ENCODE results near the gene PIK3C2G. TPM values are rescaled to one million over a fixed set of nuclear protein-coding genes. Genes with fewer than 3 reads are reported as not detected.
"Not testable (repeated sequence)": the region's sequence is repeated elsewhere in the genome, so short reads cannot be mapped to it uniquely, and the experiment has no call there.

PIK3C2G gene
- total RNA-seq, 1 donor from 2014 or later = 1.7 TPM

DNA sequence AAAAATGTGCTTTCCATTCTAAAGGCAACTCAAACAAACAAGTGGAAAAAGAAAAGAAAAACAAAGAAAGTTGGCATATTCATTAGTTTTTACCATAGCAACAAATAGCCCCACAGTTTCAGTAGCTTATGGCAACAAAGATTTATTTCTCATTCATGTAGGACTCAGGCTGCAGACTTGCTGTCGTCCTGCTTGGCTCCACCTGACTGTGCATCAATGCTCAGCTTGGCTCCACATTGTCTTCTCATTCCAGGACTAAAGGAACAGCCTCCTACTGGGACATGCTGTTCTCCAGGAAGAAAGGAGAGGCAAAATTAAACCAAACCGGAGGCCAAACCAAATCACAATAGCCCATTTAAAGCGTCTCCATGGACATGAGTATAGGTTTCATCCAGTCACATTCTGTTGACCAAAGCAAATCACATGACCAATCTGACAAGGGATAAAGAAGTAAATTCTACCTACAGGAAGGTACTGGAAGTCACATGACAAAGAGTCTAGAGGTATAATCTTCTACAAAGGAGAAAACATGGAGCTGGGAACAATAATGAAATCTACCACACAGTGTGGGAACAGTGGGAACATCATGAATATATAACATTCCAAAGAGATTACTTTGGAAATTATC, 222.5 kb downstream of the PIK3C2G start:
- H3K4me3 ChIP-seq = no peak overlapping the region
- H3K4me1 ChIP-seq = no peaks in the 10 kb centered on the region
- DNase-seq (ENCODE audit: extremely low spot score in 2 of 2) = no peak
- H3K9me3 ChIP-seq = no peaks in the 10 kb centered on the region
- H3K27ac ChIP-seq = no peak overlapping the region
- intact Hi-C loops (cut with DNase I) = no loop called here
- no peaks in the 10 kb centered on the region for H3K36me3 ChIP-seq
- H3K27me3 ChIP-seq = no peaks in the 10 kb centered on the region
- TF ChIP-seq POLR2AphosphoS5 (IDR thresholded peaks at IDR 0.05; ENCODE audit: insufficient read depth in 1 of 2, low read depth in 1 of 2) (no peak), POLR2A (IDR thresholded peaks at IDR 0.05) (no peak)
- TF ChIP-seq, protein P1, sequence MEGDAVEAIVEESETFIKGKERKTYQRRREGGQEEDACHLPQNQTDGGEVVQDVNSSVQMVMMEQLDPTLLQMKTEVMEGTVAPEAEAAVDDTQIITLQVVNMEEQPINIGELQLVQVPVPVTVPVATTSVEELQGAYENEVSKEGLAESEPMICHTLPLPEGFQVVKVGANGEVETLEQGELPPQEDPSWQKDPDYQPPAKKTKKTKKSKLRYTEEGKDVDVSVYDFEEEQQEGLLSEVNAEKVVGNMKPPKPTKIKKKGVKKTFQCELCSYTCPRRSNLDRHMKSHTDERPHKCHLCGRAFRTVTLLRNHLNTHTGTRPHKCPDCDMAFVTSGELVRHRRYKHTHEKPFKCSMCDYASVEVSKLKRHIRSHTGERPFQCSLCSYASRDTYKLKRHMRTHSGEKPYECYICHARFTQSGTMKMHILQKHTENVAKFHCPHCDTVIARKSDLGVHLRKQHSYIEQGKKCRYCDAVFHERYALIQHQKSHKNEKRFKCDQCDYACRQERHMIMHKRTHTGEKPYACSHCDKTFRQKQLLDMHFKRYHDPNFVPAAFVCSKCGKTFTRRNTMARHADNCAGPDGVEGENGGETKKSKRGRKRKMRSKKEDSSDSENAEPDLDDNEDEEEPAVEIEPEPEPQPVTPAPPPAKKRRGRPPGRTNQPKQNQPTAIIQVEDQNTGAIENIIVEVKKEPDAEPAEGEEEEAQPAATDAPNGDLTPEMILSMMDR (IDR thresholded peaks at IDR 0.05) = no peak

DNA sequence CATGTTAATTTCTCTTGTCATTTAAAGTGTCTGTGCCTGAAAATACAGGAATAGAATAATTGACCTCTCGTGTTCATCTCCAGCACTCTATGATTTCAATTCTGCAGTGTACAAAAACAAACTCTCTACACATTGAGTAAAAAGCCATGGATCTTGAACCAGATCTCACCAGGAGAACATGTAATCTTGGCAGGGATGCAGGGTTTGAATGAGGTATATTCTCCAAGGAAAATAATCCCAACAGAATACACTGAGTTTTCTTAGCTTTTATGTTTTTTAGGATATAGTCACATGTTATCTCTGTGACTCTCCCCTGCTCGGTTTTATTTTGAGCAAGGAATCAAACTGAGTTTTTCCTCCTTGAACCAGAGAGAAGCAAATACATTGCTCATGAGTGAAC, 224.7 kb downstream of the PIK3C2G start:
- intact Hi-C loops (cut with DNase I) = no loop called here
- Histone ChIP-seq H3K4me3 (no peak overlapping the region), H3K4me1 (no peaks in the 10 kb centered on the region), H3K9me3 (no peaks in the 10 kb centered on the region), H3K27ac (no peak overlapping the region), H3K27me3 (no peaks in the 10 kb centered on the region), H3K36me3 (no peaks in the 10 kb centered on the region)
- no peak for DNase-seq (ENCODE audit: extremely low spot score in 2 of 2)
- no peak for TF ChIP-seq POLR2A (IDR thresholded peaks at IDR 0.05)
- no peak for TF ChIP-seq POLR2AphosphoS5 (IDR thresholded peaks at IDR 0.05; ENCODE audit: insufficient read depth in 1 of 2, low read depth in 1 of 2)
- TF ChIP-seq, protein P1 (IDR thresholded peaks at IDR 0.05) = no peak

DNA sequence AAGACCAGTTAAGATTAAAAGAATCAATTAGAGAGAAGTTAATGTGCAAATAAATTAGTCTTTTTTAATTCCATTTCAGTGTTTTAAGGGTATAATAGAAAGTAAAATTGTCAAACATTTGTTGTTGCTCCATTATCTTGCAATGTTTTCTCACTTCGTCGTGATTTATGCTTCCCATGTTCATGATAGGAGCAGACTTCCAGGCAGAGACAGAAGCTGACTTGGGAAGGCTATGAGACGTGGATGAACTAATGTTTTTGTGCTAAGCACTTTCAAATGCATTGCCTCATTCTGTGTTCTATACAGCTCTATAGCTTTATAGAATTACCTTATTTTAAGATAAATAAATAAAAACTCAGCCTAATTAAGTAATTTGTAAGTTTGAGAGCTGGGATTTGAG, 226.2 kb downstream of the PIK3C2G start:
- H3K9me3 ChIP-seq = no peaks in the 10 kb centered on the region
- TF ChIP-seq POLR2AphosphoS5 (IDR thresholded peaks at IDR 0.05; ENCODE audit: insufficient read depth in 1 of 2, low read depth in 1 of 2) = no peak
- no peak for TF ChIP-seq POLR2A (IDR thresholded peaks at IDR 0.05)
- TF ChIP-seq, protein P1 (IDR thresholded peaks at IDR 0.05) = no peak
- H3K36me3 ChIP-seq = no peaks in the 10 kb centered on the region
- DNase-seq (ENCODE audit: extremely low spot score in 2 of 2) = no peak
- no peaks in the 10 kb centered on the region for H3K4me1 ChIP-seq
- no peak overlapping the region for H3K27ac ChIP-seq
- H3K27me3 ChIP-seq = no peaks in the 10 kb centered on the region
- no peak overlapping the region for H3K4me3 ChIP-seq
- intact Hi-C loops (cut with DNase I) = no loop called here

DNA sequence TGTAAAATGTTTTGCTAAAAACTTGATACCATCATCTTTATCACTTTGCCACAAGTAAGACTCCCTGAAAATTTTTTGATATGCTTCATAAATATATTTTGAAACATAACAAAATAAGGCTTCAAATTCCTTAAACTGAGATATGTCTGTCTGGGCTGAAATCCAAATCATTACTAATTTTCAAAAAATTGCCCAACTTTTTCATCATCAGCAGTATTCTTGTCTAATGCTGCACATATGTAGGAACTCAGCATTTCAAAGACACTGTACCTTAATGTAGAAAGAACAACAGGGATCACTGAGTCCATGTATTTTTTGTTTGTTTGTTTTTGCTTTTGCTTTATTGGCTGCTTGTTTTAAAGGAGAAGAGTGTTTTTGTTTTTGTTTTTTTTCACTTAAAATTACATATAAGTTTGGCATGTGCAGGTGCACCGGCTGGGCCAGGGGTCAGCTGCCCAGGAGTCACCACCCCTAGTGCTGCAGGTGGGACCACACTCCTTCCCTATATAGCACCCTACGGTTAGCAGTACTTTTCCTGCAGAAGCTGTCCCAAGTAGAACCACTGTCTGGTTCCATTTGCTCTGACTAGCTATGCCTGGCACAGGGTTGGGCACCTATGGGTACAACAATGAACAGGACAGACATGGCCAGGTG, 231.2 kb downstream of the PIK3C2G start:
- Histone ChIP-seq H3K27me3 (no peaks in the 10 kb centered on the region), H3K4me1 (no peaks in the 10 kb centered on the region), H3K4me3 (no peak overlapping the region), H3K9me3 (no peaks in the 10 kb centered on the region), H3K36me3 (no peaks in the 10 kb centered on the region), H3K27ac (no peak overlapping the region)
- TF ChIP-seq POLR2AphosphoS5 (IDR thresholded peaks at IDR 0.05; ENCODE audit: insufficient read depth in 1 of 2, low read depth in 1 of 2) = no peak
- TF ChIP-seq, protein P1 (IDR thresholded peaks at IDR 0.05) = no peak
- no peak for TF ChIP-seq POLR2A (IDR thresholded peaks at IDR 0.05)
- DNase-seq (ENCODE audit: extremely low spot score in 2 of 2) = no peak
- intact Hi-C loops (cut with DNase I) = no loop called here

DNA sequence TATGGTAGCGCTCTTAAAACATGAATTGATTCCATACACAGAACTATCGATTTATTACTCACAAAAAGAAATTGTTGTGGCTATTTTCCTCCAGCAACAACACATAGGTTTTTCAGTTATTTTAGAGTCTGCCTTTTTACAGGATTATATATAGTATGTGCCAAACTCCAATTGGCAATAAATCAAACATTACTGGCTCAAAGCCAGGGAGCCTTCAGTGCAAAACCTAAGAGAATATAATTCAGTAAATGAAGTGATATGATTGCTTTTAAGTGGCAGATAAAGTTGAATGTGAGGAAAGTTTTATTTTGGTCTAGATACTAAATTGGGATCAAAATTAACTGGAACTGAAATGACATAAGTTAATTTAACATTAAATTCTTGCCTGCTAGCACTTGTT, 234.8 kb downstream of the PIK3C2G start:
- TF ChIP-seq, protein P1 (IDR thresholded peaks at IDR 0.05) = no peak
- TF ChIP-seq POLR2A (IDR thresholded peaks at IDR 0.05) = no peak
- TF ChIP-seq POLR2AphosphoS5 (IDR thresholded peaks at IDR 0.05; ENCODE audit: insufficient read depth in 1 of 2, low read depth in 1 of 2) = no peak
- intact Hi-C loops (cut with DNase I) = no loop called here
- no peak for DNase-seq (ENCODE audit: extremely low spot score in 2 of 2)
- Histone ChIP-seq H3K36me3 (no peaks in the 10 kb centered on the region), H3K4me3 (no peak overlapping the region), H3K27me3 (no peaks in the 10 kb centered on the region), H3K9me3 (no peaks in the 10 kb centered on the region), H3K4me1 (no peaks in the 10 kb centered on the region), H3K27ac (no peak overlapping the region)

DNA sequence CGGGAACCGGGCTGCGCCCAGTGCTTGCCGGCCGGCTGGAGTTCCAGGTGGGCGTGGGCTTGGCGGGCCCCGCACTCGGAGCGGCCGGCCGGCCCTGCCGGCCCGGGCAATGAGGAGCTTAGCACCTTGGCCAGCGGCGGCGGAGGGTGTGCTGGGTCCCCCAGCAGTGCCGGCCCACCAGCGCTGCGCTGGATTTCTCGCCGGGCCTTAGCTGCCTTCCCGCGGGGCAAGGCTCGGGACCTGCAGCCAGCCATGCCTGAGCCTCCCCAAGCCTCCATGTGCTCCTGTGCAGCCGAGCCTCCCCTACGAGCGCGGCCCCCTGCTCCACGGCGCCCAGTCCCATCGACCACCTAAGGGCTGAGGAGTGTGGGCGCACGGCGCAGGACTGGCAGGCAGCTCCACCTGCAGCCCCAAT, 238.8 kb downstream of the PIK3C2G start:
- H3K4me1 ChIP-seq; H3K27me3 ChIP-seq; H3K27ac ChIP-seq; H3K9me3 ChIP-seq; H3K4me3 ChIP-seq; H3K36me3 ChIP-seq; intact Hi-C loops (cut with DNase I); DNase-seq (ENCODE audit: extremely low spot score in 2 of 2): not testable (repeated sequence)

DNA sequence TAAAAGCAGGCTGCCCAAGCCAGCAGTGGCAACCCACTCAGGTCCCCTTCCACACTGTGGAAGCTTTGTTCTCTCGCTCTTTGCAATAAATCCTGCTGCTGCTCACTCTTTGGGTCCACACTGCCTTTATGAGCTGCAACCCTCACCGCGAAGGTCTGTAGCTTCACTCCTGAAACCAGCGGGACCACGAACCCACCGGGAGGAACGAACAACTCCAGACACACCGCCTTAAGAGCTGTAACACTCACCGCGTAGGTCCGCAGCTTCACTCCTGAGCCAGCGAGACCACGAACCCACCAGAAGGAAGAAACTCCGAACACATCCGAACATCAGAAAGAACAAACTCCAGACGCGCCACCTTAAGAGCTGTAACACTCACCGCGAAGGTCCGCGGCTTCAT, 239.4 kb downstream of the PIK3C2G start:
- H3K4me3 ChIP-seq; DNase-seq (ENCODE audit: extremely low spot score in 2 of 2); H3K9me3 ChIP-seq; H3K27ac ChIP-seq; H3K4me1 ChIP-seq; intact Hi-C loops (cut with DNase I); H3K27me3 ChIP-seq; H3K36me3 ChIP-seq: not testable (repeated sequence)

Measured in vagina (tissue), 2 donors.